Parathyroid adenoma (tissue), 2 donors: ENCODE measurements around the gene TBX2.

Experiments used
- H2AFZ ChIP-seq: fragments of 300-600 bp; sonication (generic); one replicate; pipeline ENCODE4 v1.7.0; 2017; ENCODE audit warnings: antibody characterized with exemption, mild to moderate bottlenecking
- H3K27ac ChIP-seq: fragments of 300-600 bp; sonication (generic); one replicate; pipeline ENCODE4 v1.7.0; 2017
- H3K27me3 ChIP-seq: fragments of 300-600 bp; sonication (generic); one replicate; pipeline ENCODE4 v1.7.0; 2017; ENCODE audit warnings: low read length; ENCODE audit not compliant: control insufficient read depth, insufficient read depth
- H3K36me3 ChIP-seq: fragments of 300-600 bp; sonication (generic); one replicate; pipeline ENCODE4 v1.7.0; 2017; ENCODE audit warnings: low read length; ENCODE audit not compliant: control insufficient read depth, insufficient read depth
- H3K4me1 ChIP-seq: fragments of 300-600 bp; sonication (generic); one replicate; pipeline ENCODE4 v1.7.0; 2017; ENCODE audit warnings: control low read depth
- H3K4me2 ChIP-seq: fragments of 300-600 bp; sonication (generic); one replicate; pipeline ENCODE4 v1.7.0; 2017; ENCODE audit warnings: low read length
- H3K4me3 ChIP-seq: fragments of 300-600 bp; sonication (generic); one replicate; pipeline ENCODE4 v1.7.0; 2017; ENCODE audit warnings: low read depth, low read length
- H3K79me2 ChIP-seq: fragments of 300-600 bp; sonication (generic); one replicate; pipeline ENCODE4 v1.7.0; 2017; ENCODE audit warnings: control low read depth
- H3K9ac ChIP-seq: fragments of 300-600 bp; sonication (generic); one replicate; pipeline ENCODE4 v1.7.0; 2017; ENCODE audit warnings: mild to moderate bottlenecking
- H3K9me3 ChIP-seq: fragments of 300-600 bp; sonication (generic); one replicate; pipeline ENCODE4 v1.7.0; 2017; ENCODE audit warnings: low read length; ENCODE audit not compliant: control insufficient read depth
- CTCF ChIP-seq: fragments of 300-600 bp; sonication (generic); IDR thresholded peaks from one replicate; pipeline ENCODE4 v1.7.0; 2017; ENCODE audit warnings: antibody characterized with exemption, mild to moderate bottlenecking
- donor health status: primary hyperparathyroidism.

TBX2 gene

GRCh38 chr17:61423967-61424649, 24.5 kb downstream of the TBX2 start:
- no peak for TF ChIP-seq CTCF
- Histone ChIP-seq H3K79me2 (no peaks in the 10 kb centered on the region), H3K9ac (no peak overlapping the region), H3K27ac (no peak overlapping the region), H3K27me3 (no peaks in the 10 kb centered on the region), H2AFZ (no peak overlapping the region), H3K4me1 (no peaks in the 10 kb centered on the region), H3K36me3 (no peaks in the 10 kb centered on the region), H3K9me3 (no peaks in the 10 kb centered on the region), H3K4me3 (no peak overlapping the region), H3K4me2 (no peak overlapping the region)

- Histone ChIP-seq H3K4me1 (no peaks in the 10 kb centered on the region), H3K9ac (no peak overlapping the region), H3K36me3 (no peaks in the 10 kb centered on the region), H3K9me3 (no peaks in the 10 kb centered on the region), H3K4me3 (no peak overlapping the region), H3K79me2 (no peaks in the 10 kb centered on the region), H3K4me2 (no peak overlapping the region), H2AFZ (no peak overlapping the region), H3K27ac (no peak overlapping the region), H3K27me3 (no peaks in the 10 kb centered on the region)
- TF ChIP-seq CTCF: no peak
Observed at GRCh38 chr17:61425682-61426481, 26.2 kb downstream of the TBX2 start.

GRCh38 chr17:61426482-61427304, 27.1 kb downstream of the TBX2 start:
- H3K27me3 ChIP-seq: no peaks in the 10 kb centered on the region
- H3K4me1 ChIP-seq: no peaks in the 10 kb centered on the region
- no peak overlapping the region for H3K27ac ChIP-seq
- no peak overlapping the region for H3K4me2 ChIP-seq
- no peaks in the 10 kb centered on the region for H3K9me3 ChIP-seq
- TF ChIP-seq CTCF: no peak
- H2AFZ ChIP-seq: no peak overlapping the region
- no peaks in the 10 kb centered on the region for H3K79me2 ChIP-seq
- no peak overlapping the region for H3K9ac ChIP-seq
- H3K4me3 ChIP-seq: no peak overlapping the region
- no peaks in the 10 kb centered on the region for H3K36me3 ChIP-seq

GRCh38 chr17:61427567-61427966, 27.9 kb downstream of the TBX2 start:
- Histone ChIP-seq H3K79me2 (no peaks in the 10 kb centered on the region), H3K4me3 (no peak overlapping the region)
- no peak for TF ChIP-seq CTCF

More at GRCh38 chr17:61427567-61427966, 27.9 kb downstream of the TBX2 start:
- H3K27ac ChIP-seq: no peak overlapping the region
- no peak overlapping the region for H3K4me2 ChIP-seq
- no peaks in the 10 kb centered on the region for H3K27me3 ChIP-seq
- no peak overlapping the region for H2AFZ ChIP-seq
- no peaks in the 10 kb centered on the region for H3K4me1 ChIP-seq
- no peaks in the 10 kb centered on the region for H3K36me3 ChIP-seq
- H3K9me3 ChIP-seq: no peaks in the 10 kb centered on the region
- no peak overlapping the region for H3K9ac ChIP-seq
